CD4-positive, alpha-beta T cell treated with Interleukin-4 for 4 hours (primary cell): ENCODE data around the gene MPP3.

Experiments
- DNase-seq: peaks from one replicate; pipeline ENCODE4 v3.0.0-alpha.2; 2020

The MPP3 gene

DNA sequence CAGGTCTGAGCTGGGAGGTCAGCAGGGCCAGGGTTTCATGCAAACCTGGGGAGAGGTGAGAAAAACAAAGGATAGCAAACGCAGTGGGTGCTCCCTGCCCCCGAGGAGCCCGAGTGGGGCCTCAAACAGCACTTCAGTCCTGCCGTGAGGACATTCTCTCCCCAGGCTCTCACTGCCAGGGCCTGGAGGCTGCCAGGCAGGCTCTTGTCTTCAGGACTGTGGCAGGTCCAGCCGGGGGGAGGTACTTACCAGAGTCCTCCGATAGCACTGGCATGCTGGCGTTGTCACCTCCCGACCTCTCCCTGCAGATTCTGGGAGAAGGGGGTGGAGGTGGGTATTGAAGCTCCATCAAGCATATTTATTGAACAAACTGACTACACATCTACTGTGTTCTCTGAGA lies 1.3 kb downstream of the MPP3 start:
- no peak for DNase-seq

DNA sequence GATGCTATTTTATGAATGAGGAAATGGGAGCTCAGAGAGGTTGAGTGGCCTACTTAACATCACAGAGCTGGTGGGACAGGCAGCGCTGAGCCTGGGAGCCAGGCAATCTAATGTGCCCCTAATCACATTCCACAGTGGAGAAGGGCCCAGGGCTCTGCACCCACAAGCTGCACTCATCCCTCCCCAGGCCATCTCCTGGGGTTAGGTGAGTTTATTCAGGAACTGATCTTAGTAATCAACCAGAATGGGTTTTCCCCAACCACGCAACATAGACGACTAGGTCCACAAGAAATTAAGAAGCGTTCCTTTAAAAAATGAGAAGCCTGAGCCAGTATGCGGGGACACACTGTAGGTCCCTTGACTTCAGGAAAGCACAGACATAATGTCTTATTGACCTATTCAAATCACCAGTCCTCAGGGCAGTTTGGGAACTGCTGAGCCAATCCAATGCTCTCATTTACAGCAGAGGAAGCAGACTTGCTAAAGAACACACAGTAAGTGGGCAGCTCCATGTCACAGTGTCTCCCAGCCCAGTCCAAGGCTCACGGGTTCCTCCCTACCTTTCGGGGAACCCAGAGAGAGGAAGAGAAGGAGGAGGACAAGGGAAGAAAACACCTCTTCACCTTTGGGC lies 2.3 kb downstream of the MPP3 start:
- DNase-seq = no peak

DNA sequence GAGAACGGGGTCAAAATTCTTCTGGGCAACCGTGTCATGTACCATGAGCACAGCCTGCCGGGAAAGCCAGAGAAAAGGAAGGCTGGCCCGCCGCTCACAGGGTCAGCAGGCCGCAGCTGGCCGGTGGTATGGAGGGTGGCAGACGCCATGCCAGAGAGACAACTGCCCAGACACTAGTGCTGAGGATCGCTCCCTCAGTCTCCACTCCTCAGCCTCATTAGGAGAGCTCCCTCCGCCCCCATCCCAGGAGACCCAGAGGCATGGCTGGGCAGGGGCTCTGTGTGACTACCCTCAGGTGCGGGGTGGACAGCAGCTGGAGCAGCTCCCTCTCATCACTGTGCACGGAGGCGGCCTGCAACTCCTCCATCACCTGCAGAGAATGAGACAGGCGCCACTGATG lies 3.2 kb downstream of the MPP3 start:
- no peak for DNase-seq

DNA sequence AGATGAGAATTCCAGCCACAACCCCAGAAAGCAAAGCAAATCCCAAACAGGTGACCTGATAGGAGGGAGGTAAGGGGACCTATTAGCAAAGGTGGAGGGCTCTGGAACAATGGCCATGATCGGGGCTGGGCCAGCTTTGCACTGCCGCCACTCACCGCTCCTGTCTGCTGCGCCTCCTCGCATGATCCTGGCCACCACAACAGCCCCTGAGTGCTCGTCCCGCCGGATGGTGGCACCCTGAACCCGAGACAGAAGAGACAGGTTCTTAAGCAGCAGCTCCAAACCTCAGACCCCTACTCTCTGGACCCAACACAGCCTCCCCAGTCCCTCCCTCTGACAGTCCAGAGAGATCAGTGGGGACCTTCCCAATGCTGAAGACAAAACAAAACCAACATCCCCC lies 5.3 kb downstream of the MPP3 start:
- DNase-seq = no peak

DNA sequence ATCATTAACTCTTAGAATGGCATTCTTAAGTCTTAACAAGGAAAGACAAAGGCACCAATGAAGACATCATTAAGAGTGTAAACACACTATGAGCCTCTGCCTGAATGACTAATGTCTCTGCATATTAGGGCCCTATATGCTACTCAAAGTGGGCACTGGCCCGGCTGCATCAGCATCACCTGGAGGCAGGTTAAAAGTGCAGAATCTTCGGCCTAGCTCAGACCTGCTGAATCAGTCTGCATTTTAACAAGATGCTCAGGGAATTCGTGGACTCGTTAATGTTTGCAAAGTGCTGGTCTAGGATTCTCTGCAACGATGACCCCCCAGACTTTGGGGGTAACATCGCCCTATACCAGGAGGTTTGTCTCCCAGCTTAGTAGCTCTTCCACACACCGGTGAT lies 6.7 kb downstream of the MPP3 start:
- no peak for DNase-seq

- no peak for DNase-seq
Measured at GRCh38 chr17:43825567-43825966, 7.4 kb downstream of the MPP3 start.

- DNase-seq = no peak
Measured at GRCh38 chr17:43823350-43824084, 9.4 kb downstream of the MPP3 start.

- no peak for DNase-seq
Measured at GRCh38 chr17:43822570-43823190, 10.3 kb downstream of the MPP3 start.

GRCh38 chr17:43820759-43821158 lies 12.2 kb downstream of the MPP3 start:
- no peak for DNase-seq

DNA sequence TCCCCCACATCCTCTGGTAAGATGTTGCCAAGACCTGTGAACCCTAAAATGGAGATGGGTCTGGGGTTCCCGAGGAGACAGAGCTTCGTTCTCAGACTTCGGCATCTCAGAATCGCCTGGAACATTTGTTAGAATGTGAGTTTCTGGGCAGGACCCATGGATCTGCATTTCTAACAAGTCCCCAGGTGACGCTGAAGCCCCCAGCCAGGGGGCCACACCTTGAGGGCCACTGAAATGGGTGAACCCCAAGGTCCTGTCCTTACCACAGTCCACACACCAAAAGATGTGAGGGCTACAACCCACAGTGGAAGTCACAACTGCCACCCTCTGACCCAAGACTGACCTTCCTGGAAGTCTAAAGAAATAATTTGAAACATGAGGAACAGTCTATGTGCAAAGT lies 14.0 kb downstream of the MPP3 start:
- DNase-seq = no peak

GRCh38 chr17:43817826-43818225 lies 15.1 kb downstream of the MPP3 start:
- DNase-seq = no peak

- DNase-seq = no peak
Measured at GRCh38 chr17:43816336-43817320, 16.3 kb downstream of the MPP3 start.

- DNase-seq = no peak
Measured at GRCh38 chr17:43814714-43815113, 18.2 kb downstream of the MPP3 start.

GRCh38 chr17:43814026-43814425 lies 18.9 kb downstream of the MPP3 start:
- no peak for DNase-seq

DNA sequence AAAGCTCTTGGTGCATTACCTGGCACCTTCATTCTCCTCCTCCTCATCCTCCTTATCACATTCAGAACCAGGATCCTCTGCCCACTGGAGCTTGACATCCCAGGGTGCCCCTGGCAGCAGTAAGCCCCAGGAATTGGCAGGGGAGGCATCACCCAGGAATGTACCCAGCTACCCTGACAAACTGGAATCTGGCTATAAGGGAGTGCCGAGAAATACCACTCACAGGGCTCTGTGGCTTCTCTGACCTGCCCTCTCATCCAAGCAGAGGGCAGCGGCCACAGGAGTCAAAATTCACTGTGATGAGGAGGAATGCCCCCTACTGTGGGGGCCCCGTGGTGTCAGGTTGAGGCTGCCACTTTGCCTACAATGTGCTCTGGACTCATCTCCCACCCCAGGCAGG lies 19.6 kb downstream of the MPP3 start:
- DNase-seq = no peak

DNA sequence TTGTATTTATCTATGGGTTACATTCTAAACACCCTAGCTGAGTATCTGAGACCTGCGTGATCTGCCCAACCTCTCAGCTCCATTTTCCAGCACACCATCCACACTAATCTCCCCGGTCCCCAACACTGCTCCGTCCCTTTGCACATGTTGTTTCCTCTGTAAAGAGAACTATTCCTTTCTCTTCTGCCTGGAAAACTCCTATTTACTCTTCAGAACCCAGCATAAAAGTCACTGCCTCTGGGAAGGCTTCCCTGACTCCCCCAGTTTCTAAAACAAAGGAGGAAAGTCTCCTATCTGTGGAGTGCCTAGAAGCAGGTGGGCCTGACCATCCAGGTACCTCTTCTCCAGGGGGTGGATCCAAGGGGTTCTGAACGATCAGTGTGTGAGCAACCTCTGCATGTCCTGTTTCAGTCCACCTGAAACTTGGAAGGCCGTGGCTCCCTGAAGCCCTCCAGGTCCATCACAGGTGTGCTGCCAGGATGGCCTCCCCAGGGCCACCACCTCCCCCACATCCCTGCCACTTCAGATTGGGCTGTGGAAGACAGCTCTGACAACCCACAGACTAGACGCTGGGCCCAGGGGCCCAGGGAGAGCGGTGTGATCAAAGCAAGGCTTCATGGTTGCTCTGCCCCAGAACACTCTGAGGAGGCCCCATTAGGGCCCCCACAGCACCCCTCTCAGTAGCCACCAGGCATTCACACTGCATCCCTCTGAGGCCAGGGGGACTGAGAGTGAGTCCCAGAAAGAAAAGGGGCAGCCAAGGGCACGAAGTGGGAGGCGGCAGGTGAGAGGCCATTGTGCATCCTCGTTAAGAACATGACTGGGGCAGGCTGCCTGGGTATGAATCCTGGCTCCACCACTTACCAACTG lies 20.3 kb downstream of the MPP3 start:
- no peak for DNase-seq

DNA sequence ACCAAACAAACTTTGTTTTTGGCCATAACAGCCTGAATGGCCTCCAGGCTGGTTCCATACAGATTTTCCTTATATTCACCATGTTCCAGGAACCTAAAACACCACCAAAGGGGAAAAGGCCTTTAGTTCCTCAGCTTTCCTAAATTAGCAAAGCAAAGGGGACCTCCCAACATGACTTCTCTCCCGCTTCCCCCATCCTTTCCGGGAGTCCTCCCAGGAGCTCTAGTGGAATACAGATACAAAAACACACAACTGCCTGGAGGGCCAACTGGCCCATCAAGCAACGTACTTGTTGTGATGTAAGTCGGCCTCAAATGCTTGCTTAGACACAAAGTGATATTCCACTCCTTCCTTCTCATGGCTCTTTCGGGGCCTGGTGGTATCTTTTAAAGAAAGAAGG lies 22.1 kb downstream of the MPP3 start:
- no peak for DNase-seq

DNA sequence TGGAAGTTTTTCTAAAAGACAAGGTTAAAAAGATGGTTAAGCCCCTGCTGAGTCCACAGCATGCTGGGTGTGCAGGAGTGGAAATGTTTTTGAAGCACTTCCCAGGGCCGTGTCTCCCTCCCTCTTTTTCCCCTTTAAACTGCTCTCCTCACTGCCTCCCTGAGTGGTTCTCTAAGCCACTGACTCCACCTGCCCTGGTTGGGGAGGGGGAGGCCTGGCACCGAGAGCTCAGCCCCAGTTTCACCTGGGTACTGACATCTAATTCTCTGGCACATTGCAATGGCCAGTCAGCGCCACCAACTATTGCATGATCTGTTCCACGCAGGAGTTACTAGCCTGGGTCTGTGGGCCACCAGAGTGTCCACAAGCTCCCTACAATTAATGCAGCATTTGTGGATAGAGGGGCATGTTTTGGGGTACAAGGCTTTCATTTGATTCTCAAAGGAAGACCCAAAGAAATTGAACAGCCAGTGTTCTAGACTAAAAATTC lies 22.7 kb downstream of the MPP3 start:
- DNase-seq = no peak

GRCh38 chr17:43809121-43809520 lies 23.8 kb downstream of the MPP3 start:
- no peak for DNase-seq

- no peak for DNase-seq
Measured at GRCh38 chr17:43808076-43808475, 24.9 kb downstream of the MPP3 start.

DNA sequence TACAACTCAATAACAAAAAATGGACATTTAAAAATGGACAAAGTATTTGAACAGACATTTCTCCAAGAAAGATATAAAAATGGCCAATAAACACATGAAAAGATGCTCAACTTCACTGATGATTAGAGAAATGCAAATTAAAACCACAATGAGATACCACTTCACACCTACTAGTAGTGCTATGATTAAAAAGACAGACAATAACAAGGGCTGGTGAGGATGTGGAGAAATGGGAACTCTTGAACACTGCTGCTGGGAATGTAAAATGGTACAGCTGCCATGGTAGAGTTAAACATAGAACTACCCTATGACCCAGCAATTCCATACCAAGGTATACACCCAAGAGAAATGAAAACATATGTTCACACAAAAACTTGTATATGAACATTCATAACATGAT lies 27.8 kb downstream of the MPP3 start:
- no peak for DNase-seq

GRCh38 chr17:43803758-43804157 lies 29.2 kb downstream of the MPP3 start:
- no peak for DNase-seq
